Adrenal gland (tissue), 5 donors: Measurements from ENCODE around the gene STARD13.

Experiments
- CTCF ChIP-seq, 6 experiments: fragments of 450-650 bp in 4 of 6; fragments of 200-600 bp in 2 of 6; sonication (generic) in 1 of 6; IDR thresholded peaks; 1 replicate in 5 of 6; 2 replicates in 1 of 6; pipeline versions ENCODE4 v1.5.1 to v1.8.0; 2016 to 2021; ENCODE audit warnings: antibody characterized with exemption in 6 of 6, mild to moderate bottlenecking in 2 of 6, moderate library complexity in 1 of 6
- POLR2A ChIP-seq, 2 donors: fragments of 450-650 bp; IDR thresholded peaks; one replicate each; pipeline ENCODE4 v1.6.1; 2017; ENCODE audit warnings: antibody characterized with exemption in 2 of 2, mild to moderate bottlenecking in 2 of 2, moderate library complexity in 1 of 2
- donor health status: DM: no; HTN: no; CAD: no.

GRCh38 chr13:33262997-33263396, 22.6 kb downstream of the STARD13 start:
- TF ChIP-seq CTCF (IDR thresholded peaks at IDR 0.05), result no peak
- TF ChIP-seq POLR2A (IDR thresholded peaks at IDR 0.05), result no peak
